Measurements from ENCODE around the gene ACSBG1. TPM values are rescaled to one million over a fixed set of nuclear protein-coding genes. Genes with fewer than 3 reads are reported as not detected.

ACSBG1 gene
- total and polyA plus RNA-seq, 2 donors (not counting 1 experiment from before 2014, with no cell fraction given): not detected

GRCh38 chr15:78212546-78213424 lies 21.6 kb downstream of the ACSBG1 start:
- Histone ChIP-seq H3K27ac (ENCODE audit: insufficient read depth, low read length) (no peak overlapping the region), H2AFZ (ENCODE audit: low read length) (no peak overlapping the region), H4K20me1 (ENCODE audit: control insufficient read depth, extremely low read depth, insufficient read depth, low read length) (no peaks in the 10 kb centered on the region), H3K4me1 (ENCODE audit: control insufficient read depth, extremely low read depth, insufficient read depth, low read length) (no peaks in the 10 kb centered on the region), H3K36me3 (ENCODE audit: control insufficient read depth, insufficient read depth, low read length) (no peaks in the 10 kb centered on the region), H3K79me2 (ENCODE audit: control insufficient read depth, insufficient read depth, low read length) (no peaks in the 10 kb centered on the region), H3K9me3 (ENCODE audit: control insufficient read depth, insufficient read depth, low read depth, low read length) (no peaks in the 10 kb centered on the region), H3K4me2 (ENCODE audit: extremely low read depth, insufficient read depth, low read length) (no peak overlapping the region), H3K9ac (ENCODE audit: insufficient read depth, low read length) (no peak overlapping the region), H3K4me3 (replicated peaks in 1 of 4; ENCODE audit: control extremely low read depth in 1 of 4, insufficient read depth in 1 of 4, low read depth in 3 of 4, low read length in 4 of 4) (no peak overlapping the region), H3K27me3 (ENCODE audit: control insufficient read depth, insufficient read depth, low read length) (peaks cover 2% of the 10 kb centered on the region)
- TF ChIP-seq EZH2 (IDR thresholded peaks at IDR 0.05; ENCODE audit: low read length, missing control alignments) (no peak), CTCF (conservative IDR thresholded peaks at IDR 0.05 in 1 of 2, IDR thresholded peaks at IDR 0.05 in 1 of 2; ENCODE audit: low read depth in 1 of 2, low read length in 2 of 2) (no peak)
- peak; percentile 74 to 79 for DNase-seq (ENCODE audit: low read depth in 2 of 2)

- Histone ChIP-seq H3K27ac (ENCODE audit: insufficient read depth, low read length) (no peak overlapping the region), H3K9ac (ENCODE audit: insufficient read depth, low read length) (no peak overlapping the region)
These were observed 22.4 kb downstream of the ACSBG1 start for GRCh38 chr15:78212008-78212407.

More at GRCh38 chr15:78212008-78212407, 22.4 kb downstream of the ACSBG1 start:
- no peak overlapping the region for H3K4me3 ChIP-seq (replicated peaks in 1 of 4; ENCODE audit: control extremely low read depth in 1 of 4, insufficient read depth in 1 of 4, low read depth in 3 of 4, low read length in 4 of 4)
- H2AFZ ChIP-seq (ENCODE audit: low read length): no peak overlapping the region
- no peaks in the 10 kb centered on the region for H3K36me3 ChIP-seq (ENCODE audit: control insufficient read depth, insufficient read depth, low read length)
- no peak overlapping the region for H3K4me2 ChIP-seq (ENCODE audit: extremely low read depth, insufficient read depth, low read length)
- no peaks in the 10 kb centered on the region for H3K79me2 ChIP-seq (ENCODE audit: control insufficient read depth, insufficient read depth, low read length)
- peaks cover 2% of the 10 kb centered on the region for H3K27me3 ChIP-seq (ENCODE audit: control insufficient read depth, insufficient read depth, low read length)
- TF ChIP-seq EZH2 (IDR thresholded peaks at IDR 0.05; ENCODE audit: low read length, missing control alignments) (no peak), CTCF (conservative IDR thresholded peaks at IDR 0.05 in 1 of 2, IDR thresholded peaks at IDR 0.05 in 1 of 2; ENCODE audit: low read depth in 1 of 2, low read length in 2 of 2) (no peak)
- no peak for DNase-seq (ENCODE audit: low read depth in 2 of 2)
- no peaks in the 10 kb centered on the region for H3K4me1 ChIP-seq (ENCODE audit: control insufficient read depth, extremely low read depth, insufficient read depth, low read length)
- H4K20me1 ChIP-seq (ENCODE audit: control insufficient read depth, extremely low read depth, insufficient read depth, low read length): no peaks in the 10 kb centered on the region
- H3K9me3 ChIP-seq (ENCODE audit: control insufficient read depth, insufficient read depth, low read depth, low read length): no peaks in the 10 kb centered on the region

All from fibroblast of lung (primary cell).